CD4-positive, CD25-positive, alpha-beta regulatory T cell (primary cell): ENCODE data around the gene CKLF. TPM values are rescaled to one million over a fixed set of nuclear protein-coding genes. Genes with fewer than 3 reads are reported as not detected.
A peak's percentile ranks its signal among the peaks of the same experiment; 100 is the strongest.

Experiments used
- ATAC-seq, 2 donors: fragments of 150-1000 bp; cut with Tn5 transposase; one replicate each; pipeline ENCODE4 v1.10.0; 2021; ENCODE audit warnings: low read depth in 2 of 2, moderate number of reproducible peaks in 2 of 2, moderate library complexity in 1 of 2
- DNase-seq, 3 donors: peaks; one replicate each; pipeline versions ENCODE4 v3.0.0 to v3.0.0-alpha.2; 2012 to 2022; ENCODE audit warnings: mixed read lengths in 1 of 3
- H3K27ac ChIP-seq: one replicate; pipeline ENCODE4 v1.7.0; 2013; ENCODE audit warnings: mild to moderate bottlenecking, low read length; ENCODE audit not compliant: insufficient read depth, poor library complexity, severe bottlenecking
- H3K27me3 ChIP-seq: one replicate; pipeline ENCODE4 v1.7.0; 2013; ENCODE audit warnings: low read length; ENCODE audit not compliant: control insufficient read depth, insufficient read depth
- H3K36me3 ChIP-seq: one replicate; pipeline ENCODE4 v1.7.0; 2013; ENCODE audit warnings: mild to moderate bottlenecking, low read length, moderate library complexity; ENCODE audit not compliant: control insufficient read depth, insufficient read depth
- H3K4me1 ChIP-seq: 2 replicates; pipeline ENCODE4 v1.7.0; 2013; ENCODE audit warnings: mild to moderate bottlenecking, low read length; ENCODE audit not compliant: insufficient read depth, control insufficient read depth, poor library complexity, severe bottlenecking
- H3K4me3 ChIP-seq: one replicate; pipeline ENCODE4 v1.7.0; 2013; ENCODE audit warnings: low read depth, mild to moderate bottlenecking, low read length, moderate library complexity
- H3K9me3 ChIP-seq, 2 experiments: 1 replicate in 1 of 2; 2 replicates in 1 of 2; pipeline ENCODE4 v1.7.0; 2013; ENCODE audit warnings: low read length in 2 of 2, mild to moderate bottlenecking in 1 of 2, moderate library complexity in 1 of 2; ENCODE audit not compliant: control insufficient read depth in 2 of 2
- H3K27ac Mint-ChIP-seq, 3 donors: one replicate each; pipeline ENCODE4 v1.8.0; 2020 to 2022; ENCODE audit warnings: mild to moderate bottlenecking in 3 of 3, mixed read lengths in 3 of 3, moderate library complexity in 2 of 3
- H3K27me3 Mint-ChIP-seq: one replicate; pipeline ENCODE4 v1.8.0; 2022; ENCODE audit warnings: mild to moderate bottlenecking, mixed read lengths
- H3K36me3 Mint-ChIP-seq: one replicate; pipeline ENCODE4 v1.8.0; 2020; ENCODE audit warnings: mixed read lengths
- H3K4me1 Mint-ChIP-seq, 4 donors: one replicate each; pipeline ENCODE4 v1.8.0; 2020 to 2022; ENCODE audit warnings: mixed read lengths in 4 of 4, mild to moderate bottlenecking in 1 of 4
- H3K4me3 Mint-ChIP-seq, 4 donors: one replicate each; pipeline ENCODE4 v1.8.0; 2020 to 2022; ENCODE audit warnings: mild to moderate bottlenecking in 4 of 4, mixed read lengths in 4 of 4, moderate library complexity in 3 of 4
- H3K9me3 Mint-ChIP-seq, 7 donors: one replicate each; pipeline ENCODE4 v1.8.0; 2020 to 2022; ENCODE audit warnings: mixed read lengths in 7 of 7, mild to moderate bottlenecking in 3 of 7, moderate library complexity in 2 of 7
- polyA plus RNA-seq, 4 donors: library from polyadenylated mRNA; unstranded; fragments of 300-500 nt; fragmentation: Illumina TruSeq; gene quantifications; one replicate each; pipeline ENCODE4 v1.2.3, GENCODE V29; 2021
- total RNA-seq: library from RNA; stranded (reverse); gene quantifications from one replicate; pipeline ENCODE4 v1.2.3, GENCODE V29; 2022

Gene CKLF
- total and polyA plus RNA-seq, 5 donors from 2014 or later = 48.2 to 242 (median 161) TPM

- Mint-ChIP-seq H3K27ac (peak overlapping the region in 2 of 3 donors; percentile 21 to 85), H3K4me1 (peaks cover 13 to 19% (median 17%) of the 10 kb centered on the region in 4 donors), H3K27me3 (no peaks in the 10 kb centered on the region), H3K36me3 (peaks cover 16% of the 10 kb centered on the region), H3K4me3 (no peak overlapping the region), H3K9me3 (peaks cover 0 to 2% (median 0%) of the 10 kb centered on the region in 7 donors)
- Histone ChIP-seq H3K27me3 (no peaks in the 10 kb centered on the region), H3K27ac (no peak overlapping the region), H3K4me1 (no peaks in the 10 kb centered on the region), H3K36me3 (peaks cover 29% of the 10 kb centered on the region), H3K9me3 (no peaks in the 10 kb centered on the region), H3K4me3 (no peak overlapping the region)
- ATAC-seq (no peak), DNase-seq (no peak)
Observed at GRCh38 chr16:66569827-66570405, 17.5 kb downstream of the CKLF start.

- Mint-ChIP-seq H3K27me3 (peaks cover 3% of the 10 kb centered on the region), H3K4me1 (peaks cover 8 to 21% (median 12%) of the 10 kb centered on the region in 4 donors), H3K27ac (peak overlapping the region; percentile 36 to 72 (median 71)), H3K4me3 (no peak overlapping the region), H3K36me3 (peaks cover 6% of the 10 kb centered on the region), H3K9me3 (peaks cover 0 to 2% (median 0%) of the 10 kb centered on the region in 7 donors)
- Histone ChIP-seq H3K27ac (no peak overlapping the region), H3K4me3 (no peak overlapping the region), H3K36me3 (peaks cover 10% of the 10 kb centered on the region), H3K4me1 (no peaks in the 10 kb centered on the region), H3K27me3 (no peaks in the 10 kb centered on the region), H3K9me3 (no peaks in the 10 kb centered on the region)
- no peak for DNase-seq
- ATAC-seq = no peak
Observed at GRCh38 chr16:66572356-66572755, 20.0 kb downstream of the CKLF start.

DNA sequence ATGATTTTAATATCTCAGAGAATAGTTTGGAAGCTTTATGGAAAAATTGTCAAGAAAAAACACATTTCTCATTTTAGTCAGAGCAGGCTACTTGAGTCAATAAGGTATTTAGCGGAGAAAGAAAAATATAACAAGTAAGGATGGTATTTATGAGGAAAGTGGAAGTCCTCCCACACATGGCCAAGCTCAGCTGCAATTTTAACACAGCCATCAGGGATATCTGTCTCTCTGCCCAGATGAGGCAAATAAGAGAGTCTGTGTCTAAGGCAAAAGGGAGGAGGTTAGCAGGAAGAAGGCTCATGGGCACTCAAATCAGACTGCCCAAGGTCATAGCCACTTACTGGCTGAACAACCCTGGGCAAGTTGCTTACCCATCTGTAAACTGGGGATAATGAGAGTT is 21.7 kb downstream of the CKLF start:
- H3K9me3 Mint-ChIP-seq = no peaks in the 10 kb centered on the region
- no peaks in the 10 kb centered on the region for H3K9me3 ChIP-seq
- peaks cover 4% of the 10 kb centered on the region for H3K36me3 ChIP-seq
- peak overlapping the region in 1 of 3 donors; percentile 52 for H3K27ac Mint-ChIP-seq
- no peaks in the 10 kb centered on the region for H3K36me3 Mint-ChIP-seq
- peaks cover 11% of the 10 kb centered on the region for H3K27me3 Mint-ChIP-seq
- H3K4me3 ChIP-seq = no peak overlapping the region
- no peak overlapping the region for H3K27ac ChIP-seq
- no peak for ATAC-seq
- H3K4me1 Mint-ChIP-seq = peaks cover 5 to 23% (median 11%) of the 10 kb centered on the region in 4 donors
- no peaks in the 10 kb centered on the region for H3K27me3 ChIP-seq
- no peak overlapping the region for H3K4me3 Mint-ChIP-seq
- no peak for DNase-seq
- H3K4me1 ChIP-seq = peaks cover 4% of the 10 kb centered on the region

- DNase-seq (no peak), ATAC-seq (no peak)
- Mint-ChIP-seq H3K27me3 (peaks cover 15% of the 10 kb centered on the region), H3K36me3 (no peaks in the 10 kb centered on the region), H3K9me3 (no peaks in the 10 kb centered on the region), H3K4me3 (no peak overlapping the region), H3K27ac (no peak overlapping the region), H3K4me1 (peaks cover 2 to 21% (median 12%) of the 10 kb centered on the region in 4 donors)
- H3K27me3 ChIP-seq = no peaks in the 10 kb centered on the region
- H3K4me3 ChIP-seq = no peak overlapping the region
- no peak overlapping the region for H3K27ac ChIP-seq
- peaks cover 8% of the 10 kb centered on the region for H3K4me1 ChIP-seq
- H3K9me3 ChIP-seq = no peaks in the 10 kb centered on the region
- H3K36me3 ChIP-seq = peaks cover 4% of the 10 kb centered on the region
Observed at GRCh38 chr16:66574531-66574930, 22.2 kb downstream of the CKLF start.

DNA sequence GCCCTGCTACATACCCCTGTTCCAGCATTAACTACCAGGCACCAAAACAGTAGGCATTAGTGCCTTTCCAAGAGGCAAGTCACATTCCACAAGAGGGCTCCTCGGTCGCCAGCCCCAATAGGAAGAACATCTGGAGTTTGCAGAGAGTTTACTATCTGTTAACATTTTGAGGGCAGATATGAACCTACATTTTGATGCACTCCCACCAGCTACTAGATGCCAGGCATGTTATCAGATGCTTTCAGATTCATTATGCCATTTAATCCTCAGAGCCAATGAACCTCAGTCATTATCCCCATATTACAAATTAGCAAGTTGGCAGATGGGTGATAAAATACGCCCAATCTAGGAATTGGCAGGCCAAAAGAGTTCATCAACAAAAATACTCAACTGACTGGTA is 22.7 kb downstream of the CKLF start:
- Histone ChIP-seq H3K27me3 (no peaks in the 10 kb centered on the region), H3K4me3 (no peak overlapping the region), H3K4me1 (peaks cover 9% of the 10 kb centered on the region), H3K36me3 (peaks cover 4% of the 10 kb centered on the region), H3K27ac (no peak overlapping the region), H3K9me3 (no peaks in the 10 kb centered on the region)
- ATAC-seq (no peak), DNase-seq (no peak)
- H3K4me3 Mint-ChIP-seq = no peak overlapping the region
- H3K27ac Mint-ChIP-seq = no peak overlapping the region
- no peaks in the 10 kb centered on the region for H3K36me3 Mint-ChIP-seq
- no peaks in the 10 kb centered on the region for H3K9me3 Mint-ChIP-seq
- peaks cover 18% of the 10 kb centered on the region for H3K27me3 Mint-ChIP-seq
- peaks cover 0 to 22% (median 10%) of the 10 kb centered on the region in 4 donors for H3K4me1 Mint-ChIP-seq

DNA sequence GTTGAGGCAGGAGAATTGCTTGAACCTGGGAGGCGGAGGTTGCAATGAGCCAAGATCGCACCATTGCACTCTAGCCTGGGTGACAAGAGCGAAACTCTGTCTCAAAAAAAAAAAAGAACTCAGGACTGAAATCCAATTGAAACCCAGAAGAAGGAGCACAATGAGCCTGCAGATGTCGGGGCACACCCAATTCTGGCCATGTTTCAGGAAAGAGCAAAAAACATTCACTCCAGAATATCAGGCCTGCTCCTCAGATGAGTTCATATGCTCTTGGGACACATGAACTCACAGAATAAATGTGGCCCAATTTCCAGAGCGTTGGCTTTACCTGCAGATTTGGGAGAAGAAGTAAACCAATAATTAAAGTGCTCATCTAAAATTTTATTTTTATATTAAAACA is 23.9 kb downstream of the CKLF start:
- H3K4me3 ChIP-seq = no peak overlapping the region
- peaks cover 0 to 22% (median 6%) of the 10 kb centered on the region in 4 donors for H3K4me1 Mint-ChIP-seq
- H3K4me1 ChIP-seq = peaks cover 9% of the 10 kb centered on the region
- no peaks in the 10 kb centered on the region for H3K36me3 ChIP-seq
- H3K9me3 Mint-ChIP-seq = no peaks in the 10 kb centered on the region
- H3K9me3 ChIP-seq = no peaks in the 10 kb centered on the region
- ATAC-seq = no peak
- peaks cover 29% of the 10 kb centered on the region for H3K27me3 Mint-ChIP-seq
- no peak overlapping the region for H3K27ac Mint-ChIP-seq
- H3K4me3 Mint-ChIP-seq = no peak overlapping the region
- no peaks in the 10 kb centered on the region for H3K27me3 ChIP-seq
- H3K36me3 Mint-ChIP-seq = no peaks in the 10 kb centered on the region
- H3K27ac ChIP-seq = no peak overlapping the region
- no peak for DNase-seq

DNA sequence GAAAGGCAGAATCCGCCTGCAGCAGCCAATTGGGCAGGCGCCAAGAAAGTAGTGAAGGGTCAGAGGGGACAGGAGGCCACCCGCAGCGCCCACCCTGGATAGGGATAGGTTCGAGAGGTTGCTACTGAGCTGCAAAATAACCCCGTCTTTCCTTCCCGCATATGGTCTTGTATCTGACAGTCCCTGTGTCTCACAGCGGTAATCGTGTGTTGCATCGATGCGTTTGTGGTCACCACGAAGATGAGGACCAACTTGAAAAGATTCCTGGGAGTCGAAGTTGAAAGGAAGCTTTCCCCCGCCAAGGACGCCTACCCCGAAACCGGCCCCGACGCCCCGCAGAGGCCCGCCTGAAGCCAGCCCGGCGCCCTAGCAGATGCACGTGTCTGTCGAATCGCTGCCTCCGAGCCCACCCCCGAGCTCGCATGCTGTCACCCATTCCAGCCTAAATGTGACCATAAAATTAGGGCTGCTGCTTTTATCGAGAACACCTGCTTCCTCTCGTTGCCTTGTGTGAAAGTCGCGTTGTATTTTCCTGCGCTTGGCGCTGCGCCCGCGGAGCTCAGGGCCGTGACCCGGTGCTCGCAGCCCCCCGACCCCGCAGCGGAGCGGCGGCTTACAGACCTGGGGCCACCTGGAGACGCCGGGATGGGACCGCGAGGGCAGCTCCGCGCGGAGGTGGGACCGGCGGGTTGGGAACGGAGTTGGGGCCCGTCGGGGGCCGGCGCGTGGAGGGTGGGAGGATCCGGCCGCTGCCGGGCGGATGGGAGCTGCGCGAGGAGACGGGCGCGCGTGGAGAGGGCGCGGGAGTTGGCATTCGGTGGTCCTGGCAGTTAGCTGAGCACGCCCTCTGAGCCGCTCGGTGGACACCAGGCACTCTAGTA is 26.5 kb downstream of the CKLF start, which contains the start of gene CMTM2:
CMTM2 (plus strand) TSS at position 813 of the 881 bp plus-strand sequence. CDS start 145 bp downstream, outside the sequence.
- H3K36me3 ChIP-seq = no peaks in the 10 kb centered on the region
- Mint-ChIP-seq H3K36me3 (no peaks in the 10 kb centered on the region), H3K27me3 (peaks cover 29% of the 10 kb centered on the region), H3K4me3 (peak within 1 kb of the TSS in 3 of 4 donors; percentile 64 to 76 (median 70)), H3K9me3 (no peaks in the 10 kb centered on the region), H3K27ac (peak within 1 kb of the TSS in 2 of 3 donors; percentile 32 to 67), H3K4me1 (peaks cover 2 to 18% (median 5%) of the 10 kb centered on the region in 4 donors)
- H3K4me1 ChIP-seq = peaks cover 9% of the 10 kb centered on the region
- DNase-seq (peak in 1 of 3 donors; percentile 32), ATAC-seq (peak; percentile 24 to 39)
- no peaks in the 10 kb centered on the region for H3K27me3 ChIP-seq
- no peak within 1 kb of the TSS for H3K4me3 ChIP-seq
- no peaks in the 10 kb centered on the region for H3K9me3 ChIP-seq
- H3K27ac ChIP-seq = no peak within 1 kb of the TSS
